Endothelial cell of umbilical vein (primary cell): ENCODE results near the gene STAC3.

Source experiments
- EZH2 ChIP-seq: IDR thresholded peaks from 2 replicates; pipeline ENCODE4 v1.6.1; 2012; ENCODE audit warnings: borderline replicate concordance, low read depth, mild to moderate bottlenecking, moderate library complexity, low read length, inconsistent platforms; ENCODE audit not compliant: severe bottlenecking
- GATA2 ChIP-seq: IDR thresholded peaks from 2 replicates; pipeline ENCODE4 v1.7.0; 2011; ENCODE audit warnings: low read depth, mild to moderate bottlenecking, moderate library complexity, mixed read lengths, low read length; ENCODE audit not compliant: insufficient read length, insufficient read depth
- JUN ChIP-seq: IDR thresholded peaks from 2 replicates; pipeline ENCODE4 v1.6.1; 2011; ENCODE audit warnings: borderline replicate concordance, low read depth; ENCODE audit not compliant: insufficient read length, insufficient read depth
- POLR2A ChIP-seq: IDR thresholded peaks from 2 replicates; pipeline ENCODE4 v1.6.1; 2012; ENCODE audit warnings: low read depth, mild to moderate bottlenecking, control low read depth, low read length
- POLR2AphosphoS5 ChIP-seq: IDR thresholded peaks from 2 replicates; pipeline ENCODE4 v1.6.1; 2012; ENCODE audit warnings: low read depth, mild to moderate bottlenecking, control low read depth, low read length, moderate library complexity; ENCODE audit not compliant: insufficient read depth
- TF ChIP-seq, protein P1 (sequence below), 2 donors: IDR thresholded peaks; 1 replicate in 1 of 2; 2 replicates in 1 of 2; pipeline ENCODE4 v1.5.1; 2011; ENCODE audit warnings: low read length in 2 of 2, mild to moderate bottlenecking in 2 of 2, moderate library complexity in 2 of 2, control low read depth in 1 of 2, inconsistent platforms in 1 of 2, low read depth in 1 of 2; ENCODE audit not compliant: insufficient read depth in 1 of 2; ENCODE audit errors: extremely low read depth in 1 of 2

- TF ChIP-seq, protein P1, sequence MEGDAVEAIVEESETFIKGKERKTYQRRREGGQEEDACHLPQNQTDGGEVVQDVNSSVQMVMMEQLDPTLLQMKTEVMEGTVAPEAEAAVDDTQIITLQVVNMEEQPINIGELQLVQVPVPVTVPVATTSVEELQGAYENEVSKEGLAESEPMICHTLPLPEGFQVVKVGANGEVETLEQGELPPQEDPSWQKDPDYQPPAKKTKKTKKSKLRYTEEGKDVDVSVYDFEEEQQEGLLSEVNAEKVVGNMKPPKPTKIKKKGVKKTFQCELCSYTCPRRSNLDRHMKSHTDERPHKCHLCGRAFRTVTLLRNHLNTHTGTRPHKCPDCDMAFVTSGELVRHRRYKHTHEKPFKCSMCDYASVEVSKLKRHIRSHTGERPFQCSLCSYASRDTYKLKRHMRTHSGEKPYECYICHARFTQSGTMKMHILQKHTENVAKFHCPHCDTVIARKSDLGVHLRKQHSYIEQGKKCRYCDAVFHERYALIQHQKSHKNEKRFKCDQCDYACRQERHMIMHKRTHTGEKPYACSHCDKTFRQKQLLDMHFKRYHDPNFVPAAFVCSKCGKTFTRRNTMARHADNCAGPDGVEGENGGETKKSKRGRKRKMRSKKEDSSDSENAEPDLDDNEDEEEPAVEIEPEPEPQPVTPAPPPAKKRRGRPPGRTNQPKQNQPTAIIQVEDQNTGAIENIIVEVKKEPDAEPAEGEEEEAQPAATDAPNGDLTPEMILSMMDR (IDR thresholded peaks at IDR 0.05; ENCODE audit: extremely low read depth in 1 of 2, insufficient read depth in 1 of 2, low read depth in 1 of 2, low read length in 2 of 2): no peak
- TF ChIP-seq POLR2AphosphoS5 (no peak), POLR2A (no peak), GATA2 (no peak), EZH2 (no peak), JUN (no peak)
Observed at GRCh38 chr12:57207731-57208630, 43.0 kb downstream of the STAC3 start.
